HG02571 (cell line): ENCODE data around the gene OR2V1.
"Not testable (repeated sequence)": the region's sequence is repeated elsewhere in the genome, so short reads cannot be mapped to it uniquely, and the experiment has no call there.

Source experiments
- ATAC-seq: cut with Tn5 transposase; IDR thresholded peaks from one replicate; pipeline ENCODE4 v1.9.1; 2021; ENCODE audit warnings: mild to moderate bottlenecking, moderate library complexity; ENCODE audit not compliant: unreplicated experiment

OR2V1 gene

DNA sequence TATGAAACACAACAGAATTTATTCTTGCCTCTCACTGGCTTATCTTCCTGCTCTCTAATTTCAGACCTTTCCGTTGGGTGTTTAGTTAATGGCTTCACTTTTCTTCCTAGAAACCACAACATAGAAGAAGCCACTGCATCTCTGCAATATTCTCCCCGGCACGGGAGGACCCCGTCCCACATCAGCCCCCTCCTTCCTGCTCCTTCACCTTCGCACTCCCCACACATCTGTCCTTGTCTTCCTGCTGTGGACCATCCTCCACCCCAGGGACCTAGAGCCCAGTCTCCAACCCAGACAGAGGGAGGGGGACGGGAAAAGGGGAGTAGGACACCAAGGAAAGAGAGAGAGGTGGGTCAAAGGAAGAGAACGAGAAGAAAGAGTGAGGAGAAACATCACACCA is 1.4 kb downstream of the OR2V1 start:
- no peak for ATAC-seq

- ATAC-seq, result no peak
Observed at GRCh38 chr5:181127907-181128626, 2.9 kb downstream of the OR2V1 start.

- no peak for ATAC-seq
Observed at GRCh38 chr5:181127456-181127855, 3.5 kb downstream of the OR2V1 start.

DNA sequence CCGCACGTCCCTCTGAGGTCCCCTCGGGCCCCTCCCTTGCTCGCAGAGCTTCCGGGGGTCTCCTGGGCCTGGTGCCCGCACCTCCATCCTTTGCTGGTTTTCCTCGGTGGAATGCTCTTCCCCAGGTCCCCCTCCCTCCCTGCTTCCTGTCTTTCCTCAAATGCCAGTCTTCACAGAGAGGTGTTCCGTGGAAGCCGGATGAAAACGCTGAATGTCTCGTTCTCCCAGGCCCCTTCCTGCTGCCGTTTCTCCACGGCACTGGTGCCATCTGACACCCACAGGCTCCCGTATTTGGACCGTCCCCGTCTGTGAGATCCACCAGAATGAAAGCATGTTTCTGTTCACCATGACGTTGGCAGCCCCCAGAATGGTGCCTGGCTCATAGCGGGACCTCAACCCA is 4.1 kb downstream of the OR2V1 start:
- ATAC-seq, result no peak

- no peak for ATAC-seq
Observed at GRCh38 chr5:181124526-181124925, 6.4 kb downstream of the OR2V1 start.

GRCh38 chr5:181121675-181122561 is 9.1 kb downstream of the OR2V1 start:
- no peak for ATAC-seq

DNA sequence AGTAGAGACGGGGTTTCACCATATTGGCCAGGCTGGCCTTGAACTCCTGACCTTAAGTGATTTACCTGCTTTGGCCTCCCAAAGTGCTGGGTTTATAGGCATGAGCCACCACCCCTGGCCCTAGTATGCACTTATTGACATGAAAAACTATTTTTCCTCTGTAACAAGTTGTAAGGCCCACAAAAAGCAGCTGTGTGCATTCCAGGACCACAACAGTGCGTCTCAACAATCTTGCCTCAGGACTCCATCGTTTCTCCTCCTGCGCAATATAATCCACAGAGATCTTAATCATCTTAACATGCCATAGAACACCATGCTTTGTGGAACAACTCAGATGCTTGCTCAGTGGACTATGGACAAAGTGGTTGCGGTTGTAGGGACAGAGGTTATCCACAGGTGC is 10.2 kb downstream of the OR2V1 start:
- ATAC-seq, result no peak

DNA sequence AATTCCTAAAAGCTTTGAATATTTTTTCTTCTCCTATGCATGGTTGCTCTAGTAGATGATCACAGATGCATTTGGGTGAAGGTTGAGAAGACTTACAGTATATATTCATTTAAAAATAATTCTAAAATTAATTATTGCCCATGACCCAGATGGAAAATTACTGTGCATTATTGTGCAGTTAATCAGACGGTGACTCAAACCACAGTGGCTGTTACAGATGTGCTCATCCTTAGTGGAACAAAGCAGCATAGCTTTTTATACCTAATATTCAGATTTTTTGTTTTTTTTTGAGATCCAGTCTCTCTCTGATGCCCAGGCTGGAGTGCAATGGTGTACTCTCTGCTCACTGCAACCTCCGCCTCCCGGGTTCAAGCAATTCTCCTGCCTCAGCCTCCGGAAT is 10.7 kb downstream of the OR2V1 start:
- no peak for ATAC-seq

- no peak for ATAC-seq
Observed at GRCh38 chr5:181119105-181119504, 11.9 kb downstream of the OR2V1 start.

DNA sequence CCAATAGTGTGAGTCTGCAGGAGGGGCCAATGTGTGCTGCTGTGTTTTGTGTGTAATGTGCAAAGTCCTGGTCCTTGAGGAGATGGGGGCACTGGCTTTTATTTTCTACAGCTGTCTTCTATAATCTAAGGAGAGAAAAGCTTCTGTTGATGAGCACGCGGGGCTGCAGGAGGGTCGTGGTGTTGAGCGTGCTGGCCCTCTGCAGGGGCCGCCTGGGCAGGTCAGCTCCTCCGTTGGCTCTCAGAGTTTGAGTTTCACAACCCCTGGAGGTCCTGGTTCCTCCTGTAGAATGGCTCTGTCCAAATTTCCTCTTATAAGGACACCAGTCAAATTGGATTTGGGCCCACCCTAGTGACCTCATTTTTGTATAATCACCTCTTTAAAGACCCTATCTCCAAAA is 12.6 kb downstream of the OR2V1 start:
- no peak for ATAC-seq

DNA sequence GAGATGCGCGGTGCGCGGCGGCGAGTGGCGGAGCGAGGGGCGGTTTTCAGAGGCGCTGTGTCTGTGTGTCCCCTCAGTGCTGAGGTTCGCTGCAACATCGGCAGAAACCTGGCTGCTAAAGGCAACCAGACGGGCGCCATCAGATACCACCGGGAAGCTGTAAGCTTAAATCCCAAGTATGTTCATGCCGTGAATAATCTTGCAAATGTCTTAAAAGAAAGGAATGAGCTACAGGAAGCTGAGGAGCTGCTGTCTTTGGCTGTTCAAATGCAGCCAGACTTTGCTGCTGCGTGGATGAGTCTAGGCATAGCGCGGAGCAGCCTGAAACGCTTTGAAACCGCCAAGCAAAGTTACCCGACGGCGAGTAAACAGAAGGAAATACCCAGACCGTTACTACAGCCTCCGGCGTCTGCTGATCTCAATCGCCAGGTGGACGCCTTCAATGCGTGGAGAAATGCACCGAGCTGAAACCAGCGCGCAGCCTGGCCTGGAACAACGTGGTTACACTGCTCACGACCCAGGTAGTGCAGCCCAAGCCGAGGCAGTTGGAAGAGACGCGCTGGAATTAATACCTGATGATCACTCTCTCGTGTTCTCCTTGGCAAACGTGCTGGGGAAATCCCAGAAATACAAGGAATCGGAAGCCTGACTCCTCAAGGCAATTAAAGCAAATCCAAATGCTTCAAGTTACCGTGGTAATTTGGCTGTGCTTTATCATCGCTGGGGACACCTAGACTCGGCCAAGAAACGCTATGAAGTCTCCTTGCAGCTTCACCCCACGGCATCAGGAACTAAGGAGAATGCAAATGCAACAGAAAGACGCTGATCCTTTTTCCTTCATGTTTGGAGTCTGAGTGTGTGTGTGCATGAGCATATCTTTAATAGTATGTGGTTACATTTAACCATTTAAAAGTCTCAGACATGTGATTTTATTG is 15.9 kb downstream of the OR2V1 start:
- no peak for ATAC-seq

- no peak for ATAC-seq
Observed at GRCh38 chr5:181114284-181114843, 16.6 kb downstream of the OR2V1 start.

DNA sequence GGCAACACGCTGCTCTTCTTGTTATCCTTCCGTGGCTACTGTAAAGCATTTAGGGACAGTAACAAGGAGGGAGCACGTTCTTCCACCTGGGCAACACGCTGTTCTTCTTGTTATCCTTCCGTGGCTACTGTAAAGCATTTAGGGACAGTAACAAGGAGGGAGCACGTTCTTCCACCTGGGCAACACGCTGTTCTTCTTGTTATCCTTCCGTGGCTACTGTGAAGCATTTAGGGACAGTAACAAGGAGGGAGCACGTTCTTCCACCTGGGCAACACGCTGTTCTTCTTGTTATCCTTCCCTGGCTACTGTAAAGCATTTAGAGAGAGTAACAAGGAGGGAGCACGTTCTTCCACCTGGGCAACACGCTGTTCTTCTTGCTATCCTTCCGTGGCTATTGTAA is 17.4 kb downstream of the OR2V1 start:
- not testable (repeated sequence) for ATAC-seq

GRCh38 chr5:181112476-181112875 is 18.5 kb downstream of the OR2V1 start:
- no peak for ATAC-seq

DNA sequence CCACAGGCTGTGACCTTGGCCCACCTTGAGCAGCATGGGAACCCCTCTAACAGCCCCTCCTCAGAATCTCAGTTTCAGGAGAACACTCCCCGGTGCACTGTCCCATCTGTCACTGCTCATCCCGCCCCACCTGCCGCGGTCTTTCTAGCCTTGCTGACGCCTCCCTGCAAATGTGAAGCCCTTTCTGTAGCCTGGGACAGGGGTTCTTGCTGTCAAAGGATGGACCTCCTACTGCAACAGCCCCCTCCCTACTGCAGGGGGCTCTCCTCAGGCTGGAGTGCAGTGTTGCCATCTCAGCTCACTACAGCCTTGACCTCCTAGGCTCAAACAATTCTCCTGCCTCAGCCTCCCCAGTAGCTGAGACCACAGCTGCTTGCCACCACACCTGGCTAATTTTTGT is 20.0 kb downstream of the OR2V1 start:
- no peak for ATAC-seq

GRCh38 chr5:181109489-181110013 is 21.4 kb downstream of the OR2V1 start:
- no peak for ATAC-seq

GRCh38 chr5:181108578-181109165 is 22.3 kb downstream of the OR2V1 start:
- ATAC-seq, result no peak

- no peak for ATAC-seq
Observed at GRCh38 chr5:181107699-181108098, 23.3 kb downstream of the OR2V1 start.

DNA sequence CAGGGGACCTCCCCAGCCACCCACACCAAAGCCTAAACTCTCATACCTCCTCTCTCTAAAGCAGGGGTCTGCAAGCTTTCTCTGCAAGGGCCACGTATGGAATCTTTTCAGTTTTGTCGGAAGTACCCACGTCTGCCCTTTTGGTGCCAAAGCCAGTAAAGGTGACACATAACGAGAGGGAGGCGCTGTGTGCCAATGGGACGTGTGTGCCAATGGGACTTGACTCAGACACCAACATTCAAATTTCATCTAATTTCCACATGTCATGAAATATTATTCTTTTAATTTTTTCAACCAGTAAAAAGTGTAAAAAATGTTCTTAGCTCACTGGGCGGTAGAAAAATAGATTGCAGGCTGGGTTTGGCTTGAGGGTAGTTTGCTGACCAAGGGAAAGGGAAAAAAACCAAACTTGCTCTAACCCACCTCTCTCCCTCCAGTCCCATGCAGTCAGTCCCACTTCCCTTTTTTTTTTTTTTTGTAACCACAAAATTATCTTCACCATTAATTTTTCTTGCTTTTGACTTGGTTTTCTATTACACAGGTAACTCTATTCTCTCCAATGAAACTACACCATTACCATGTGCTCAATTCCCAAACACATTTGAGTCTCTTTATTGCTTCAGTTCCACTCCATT is 25.5 kb downstream of the OR2V1 start:
- ATAC-seq, result no peak
